PFSK-1 (cell line): ENCODE measurements around the gene PPTC7.

Experiments used
- FOXP2 ChIP-seq: optimal IDR thresholded peaks from 2 replicates; pipeline ENCODE3; 2011; ENCODE audit warnings: borderline replicate concordance, control low read depth, inconsistent platforms; ENCODE audit not compliant: insufficient read depth; ENCODE audit errors: extremely low read length, extremely low read depth
- POLR2AphosphoS5 ChIP-seq: IDR thresholded peaks from 2 replicates; pipeline ENCODE4 v1.6.1; 2012; ENCODE audit warnings: low read depth, mild to moderate bottlenecking, control low read depth, low read length, moderate library complexity
- SIN3A ChIP-seq: IDR thresholded peaks from 2 replicates; pipeline ENCODE4 v1.6.1; 2012; ENCODE audit warnings: mild to moderate bottlenecking, low read length, moderate library complexity, borderline replicate concordance; ENCODE audit not compliant: insufficient read depth
- TAF1 ChIP-seq: IDR thresholded peaks from 2 replicates; pipeline ENCODE4 v1.6.1; 2012; ENCODE audit warnings: low read length, control low read depth, borderline replicate concordance; ENCODE audit not compliant: insufficient read depth
- TF ChIP-seq, protein P1 (sequence below), 2 experiments: IDR thresholded peaks; 2 replicates each; pipeline versions ENCODE4 v1.6.1 to v1.8.0; 2011 to 2012; ENCODE audit warnings: low read depth in 2 of 2, low read length in 2 of 2, control low read depth in 1 of 2, inconsistent platforms in 1 of 2, mild to moderate bottlenecking in 1 of 2, moderate library complexity in 1 of 2; ENCODE audit not compliant: insufficient read depth in 1 of 2

PPTC7 gene

DNA sequence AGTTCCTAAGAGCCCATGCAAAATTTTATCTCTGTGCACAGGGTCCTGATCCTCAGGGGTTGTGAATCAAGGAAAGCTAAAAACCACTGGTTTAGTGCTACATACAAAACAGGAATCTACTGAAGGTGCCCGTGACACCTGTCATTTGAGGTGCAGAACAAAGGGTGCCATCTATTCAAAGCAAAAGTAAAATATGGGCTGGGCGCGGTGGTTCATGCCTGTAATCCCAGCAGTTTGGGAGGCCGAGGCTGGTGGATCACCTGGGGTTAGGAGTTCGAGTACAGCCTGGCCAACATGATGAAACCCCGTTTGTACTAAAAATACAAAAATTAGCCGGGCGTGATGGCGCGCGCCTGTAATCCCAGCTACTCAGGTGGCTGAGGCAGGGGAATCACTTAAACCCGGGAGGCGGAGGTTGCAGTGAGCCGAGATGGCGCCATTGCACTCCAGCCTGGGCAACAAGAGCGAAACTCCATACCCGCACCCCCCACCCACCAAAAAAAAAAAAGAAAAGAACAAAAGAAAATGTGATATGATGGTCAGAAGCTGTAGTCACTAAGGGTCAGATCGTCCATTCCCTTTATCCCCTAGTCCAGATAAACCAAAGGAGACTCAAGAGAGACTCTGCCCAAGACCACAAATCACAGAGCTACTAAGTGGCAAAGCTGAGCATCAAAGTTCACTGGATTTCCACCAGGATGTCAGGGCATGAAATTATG is 3.4 kb downstream of the PPTC7 start:
- TF ChIP-seq FOXP2 (no peak), POLR2AphosphoS5 (no peak), TAF1 (no peak), SIN3A (no peak)
- TF ChIP-seq, protein P1, sequence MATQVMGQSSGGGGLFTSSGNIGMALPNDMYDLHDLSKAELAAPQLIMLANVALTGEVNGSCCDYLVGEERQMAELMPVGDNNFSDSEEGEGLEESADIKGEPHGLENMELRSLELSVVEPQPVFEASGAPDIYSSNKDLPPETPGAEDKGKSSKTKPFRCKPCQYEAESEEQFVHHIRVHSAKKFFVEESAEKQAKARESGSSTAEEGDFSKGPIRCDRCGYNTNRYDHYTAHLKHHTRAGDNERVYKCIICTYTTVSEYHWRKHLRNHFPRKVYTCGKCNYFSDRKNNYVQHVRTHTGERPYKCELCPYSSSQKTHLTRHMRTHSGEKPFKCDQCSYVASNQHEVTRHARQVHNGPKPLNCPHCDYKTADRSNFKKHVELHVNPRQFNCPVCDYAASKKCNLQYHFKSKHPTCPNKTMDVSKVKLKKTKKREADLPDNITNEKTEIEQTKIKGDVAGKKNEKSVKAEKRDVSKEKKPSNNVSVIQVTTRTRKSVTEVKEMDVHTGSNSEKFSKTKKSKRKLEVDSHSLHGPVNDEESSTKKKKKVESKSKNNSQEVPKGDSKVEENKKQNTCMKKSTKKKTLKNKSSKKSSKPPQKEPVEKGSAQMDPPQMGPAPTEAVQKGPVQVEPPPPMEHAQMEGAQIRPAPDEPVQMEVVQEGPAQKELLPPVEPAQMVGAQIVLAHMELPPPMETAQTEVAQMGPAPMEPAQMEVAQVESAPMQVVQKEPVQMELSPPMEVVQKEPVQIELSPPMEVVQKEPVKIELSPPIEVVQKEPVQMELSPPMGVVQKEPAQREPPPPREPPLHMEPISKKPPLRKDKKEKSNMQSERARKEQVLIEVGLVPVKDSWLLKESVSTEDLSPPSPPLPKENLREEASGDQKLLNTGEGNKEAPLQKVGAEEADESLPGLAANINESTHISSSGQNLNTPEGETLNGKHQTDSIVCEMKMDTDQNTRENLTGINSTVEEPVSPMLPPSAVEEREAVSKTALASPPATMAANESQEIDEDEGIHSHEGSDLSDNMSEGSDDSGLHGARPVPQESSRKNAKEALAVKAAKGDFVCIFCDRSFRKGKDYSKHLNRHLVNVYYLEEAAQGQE (IDR thresholded peaks at IDR 0.05; ENCODE audit: insufficient read depth in 1 of 2, low read depth in 2 of 2, low read length in 2 of 2), result no peak

DNA sequence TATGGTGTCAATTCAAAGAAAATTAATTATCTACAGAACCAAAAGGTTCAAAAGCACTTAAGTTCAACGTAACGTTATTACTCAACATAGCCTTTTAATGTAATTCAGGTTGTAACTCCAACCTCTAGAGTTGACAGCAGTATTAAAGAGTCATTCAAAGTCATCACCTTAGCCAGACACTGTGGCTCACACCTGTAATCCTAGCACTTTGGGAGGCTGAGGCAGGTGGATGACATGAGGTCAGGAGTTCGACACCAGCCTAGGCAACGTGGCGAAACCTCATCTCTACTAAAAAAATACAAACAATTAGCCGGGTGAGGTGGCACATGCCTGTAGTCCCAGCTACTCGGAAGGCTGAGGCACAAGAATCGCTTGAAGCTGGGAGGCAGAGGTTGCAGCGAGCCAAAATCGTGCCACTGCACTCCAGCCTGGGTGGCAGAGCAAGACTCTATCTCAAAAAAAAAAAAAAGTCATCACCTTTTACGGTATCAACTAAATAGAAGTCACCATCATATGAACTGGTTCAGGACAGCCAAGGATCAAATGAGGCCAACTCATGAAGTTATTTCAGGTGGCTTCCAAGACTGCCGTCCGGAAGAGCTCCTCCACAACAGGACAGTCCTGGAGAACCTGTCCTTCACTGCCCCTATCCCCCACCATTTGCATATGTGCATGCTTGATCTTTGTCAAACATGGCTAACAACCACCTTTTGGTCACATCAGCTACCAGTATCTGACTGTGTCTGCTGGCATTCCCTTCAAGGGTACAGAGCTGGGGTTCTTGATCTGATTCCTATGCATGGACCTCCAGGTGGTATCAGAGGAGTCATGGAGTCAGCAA is 4.2 kb downstream of the PPTC7 start:
- no peak for TF ChIP-seq TAF1
- no peak for TF ChIP-seq SIN3A
- TF ChIP-seq FOXP2, result no peak
- TF ChIP-seq, protein P1 (IDR thresholded peaks at IDR 0.05; ENCODE audit: insufficient read depth in 1 of 2, low read depth in 2 of 2, low read length in 2 of 2), result no peak
- no peak for TF ChIP-seq POLR2AphosphoS5

- TF ChIP-seq TAF1 (no peak), FOXP2 (no peak), POLR2AphosphoS5 (no peak), SIN3A (no peak)
- TF ChIP-seq, protein P1 (IDR thresholded peaks at IDR 0.05; ENCODE audit: insufficient read depth in 1 of 2, low read depth in 2 of 2, low read length in 2 of 2), result no peak
These were observed 5.0 kb downstream of the PPTC7 start for GRCh38 chr12:110577864-110578693.

- TF ChIP-seq TAF1 (no peak), FOXP2 (no peak)
- TF ChIP-seq, protein P1 (IDR thresholded peaks at IDR 0.05; ENCODE audit: insufficient read depth in 1 of 2, low read depth in 2 of 2, low read length in 2 of 2), result no peak
These were observed 6.6 kb downstream of the PPTC7 start for GRCh38 chr12:110576504-110576903.
